GM18505 (cell line): Measurements from ENCODE around the gene PMPCA.
"Not testable (repeated sequence)": the region's sequence is repeated elsewhere in the genome, so short reads cannot be mapped to it uniquely, and the experiment has no call there.

Experiments
- ATAC-seq: cut with Tn5 transposase; IDR thresholded peaks from one replicate; pipeline ENCODE4 v1.9.1; 2021; ENCODE audit not compliant: unreplicated experiment
- POLR2A ChIP-seq: IDR thresholded peaks from 4 replicates; pipeline ENCODE4 v1.6.1; 2011; ENCODE audit warnings: borderline replicate concordance; ENCODE audit not compliant: insufficient read depth, insufficient read length; ENCODE audit errors: extremely low read depth

Gene PMPCA

DNA sequence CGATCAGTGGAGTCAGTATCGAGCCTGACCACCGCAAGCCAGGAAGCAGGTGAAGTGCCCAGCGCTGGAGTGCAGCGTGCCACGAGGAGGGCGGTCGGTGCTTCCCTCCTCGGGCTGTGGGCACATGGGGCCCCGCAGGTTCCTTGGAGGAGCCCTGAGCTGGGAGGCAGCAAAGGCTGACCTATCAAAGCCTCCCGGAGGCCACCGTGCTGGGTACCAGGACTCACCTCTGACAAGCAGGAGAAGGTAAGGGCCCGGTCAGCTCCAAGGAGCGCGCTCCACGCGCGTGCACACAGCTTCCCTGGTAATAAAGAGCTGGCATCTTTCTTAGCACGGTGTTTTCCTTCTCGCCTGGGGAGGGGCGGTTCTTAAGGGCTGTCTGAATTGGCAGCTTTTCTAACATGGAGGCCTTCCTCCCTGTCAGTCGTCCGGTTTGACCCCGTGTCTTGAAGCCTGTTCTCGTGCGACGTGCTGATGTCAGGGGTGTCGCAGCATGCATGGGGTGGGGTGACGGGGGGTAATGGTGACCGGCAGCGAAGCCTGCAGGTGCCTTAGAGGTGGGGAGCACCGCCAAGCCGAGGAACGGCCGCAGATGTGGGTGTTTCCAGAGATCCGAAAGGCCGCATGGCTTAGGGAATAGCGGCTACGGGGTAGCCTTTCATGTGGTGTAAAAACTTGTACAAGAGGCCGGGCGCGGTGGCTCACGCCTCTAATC is 13.1 kb downstream of the PMPCA start:
- no peak for ATAC-seq
- TF ChIP-seq POLR2A = no peak

- no peak for ATAC-seq
- TF ChIP-seq POLR2A = no peak
Observed at GRCh38 chr9:136424750-136425362, 14.4 kb downstream of the PMPCA start.

- not testable (repeated sequence) for ATAC-seq
Observed at GRCh38 chr9:136425367-136425766, 14.9 kb downstream of the PMPCA start.

- no peak for ATAC-seq
- TF ChIP-seq POLR2A = no peak
Observed at GRCh38 chr9:136426787-136427186, 16.3 kb downstream of the PMPCA start.

GRCh38 chr9:136429075-136429628 is 18.7 kb downstream of the PMPCA start:
- no peak for ATAC-seq
- no peak for TF ChIP-seq POLR2A

DNA sequence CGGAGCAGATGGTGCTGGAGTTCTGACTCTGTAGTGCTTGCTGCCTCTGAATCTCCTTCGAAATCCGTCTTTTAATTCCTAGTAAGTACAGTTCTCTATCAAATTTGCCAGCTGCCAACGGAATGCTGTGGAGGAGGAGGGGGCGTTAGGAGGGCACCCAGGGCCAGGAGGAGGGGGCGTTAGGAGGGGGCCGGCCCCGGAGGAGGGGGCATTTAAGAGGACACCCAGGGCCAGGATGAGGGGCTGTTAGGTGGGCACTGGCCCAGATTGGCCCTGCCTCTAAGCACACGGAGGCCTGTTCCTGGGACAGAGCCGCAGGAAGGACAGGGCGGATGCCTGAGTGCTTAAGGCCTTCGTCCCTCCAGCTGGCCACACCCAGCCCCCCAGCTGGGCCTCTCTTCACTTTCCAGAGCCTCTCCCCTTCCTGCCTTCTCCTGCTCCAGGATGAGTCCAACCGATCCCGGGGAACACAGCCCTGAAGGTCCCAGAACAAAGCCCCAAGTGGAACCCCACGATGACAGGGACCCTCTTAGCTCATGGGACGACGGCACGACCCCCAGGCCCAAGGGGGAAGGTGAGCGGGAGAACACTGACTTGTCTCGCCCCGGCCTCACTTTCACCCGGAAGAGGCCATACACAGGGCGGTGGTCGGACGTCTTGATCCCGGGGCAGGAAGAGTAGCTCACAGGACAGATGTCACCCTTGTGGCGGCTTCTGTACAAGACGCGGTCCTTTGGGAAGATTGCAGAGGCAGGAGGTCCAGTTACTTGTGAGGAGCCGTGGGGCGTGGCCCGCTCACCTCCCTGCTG is 19.4 kb downstream of the PMPCA start:
- ATAC-seq = no peak
- no peak for TF ChIP-seq POLR2A

- TF ChIP-seq POLR2A = no peak
- ATAC-seq = no peak
Observed at GRCh38 chr9:136430588-136431234, 20.3 kb downstream of the PMPCA start.

- ATAC-seq = no peak
- TF ChIP-seq POLR2A = no peak
Observed at GRCh38 chr9:136431782-136432350, 21.4 kb downstream of the PMPCA start.

GRCh38 chr9:136432591-136432990 is 22.1 kb downstream of the PMPCA start:
- no peak for ATAC-seq

GRCh38 chr9:136433043-136433715 is 22.7 kb downstream of the PMPCA start:
- no peak for TF ChIP-seq POLR2A
- no peak for ATAC-seq

More at GRCh38 chr9:136432591-136432990, 22.1 kb downstream of the PMPCA start:
- no peak for TF ChIP-seq POLR2A

- no peak for TF ChIP-seq POLR2A
Observed at GRCh38 chr9:136433849-136434579, 23.6 kb downstream of the PMPCA start.

GRCh38 chr9:136434580-136435169 is 24.2 kb downstream of the PMPCA start:
- ATAC-seq = no peak

More at GRCh38 chr9:136433849-136434579, 23.6 kb downstream of the PMPCA start:
- no peak for ATAC-seq

More at GRCh38 chr9:136434580-136435169, 24.2 kb downstream of the PMPCA start:
- no peak for TF ChIP-seq POLR2A
